ENCODE results near the gene S100A12.
"Not testable (repeated sequence)": the region's sequence is repeated elsewhere in the genome, so short reads cannot be mapped to it uniquely, and the experiment has no call there.

S100A12 gene

GRCh38 chr1:153375511-153375910 lies at the start of gene S100A12:
S100A12 (minus strand) TSS chr1:153375621; CDS start chr1:153374592, 1,029 bp downstream.
- no peak for DNase-seq (ENCODE audit: low read depth in 3 of 3)

- DNase-seq (ENCODE audit: low read depth in 3 of 3) = peak; percentile 28 to 66 (median 29)
These were observed 47.1 kb upstream of the S100A12 start for GRCh38 chr1:153422450-153423068.

DNA sequence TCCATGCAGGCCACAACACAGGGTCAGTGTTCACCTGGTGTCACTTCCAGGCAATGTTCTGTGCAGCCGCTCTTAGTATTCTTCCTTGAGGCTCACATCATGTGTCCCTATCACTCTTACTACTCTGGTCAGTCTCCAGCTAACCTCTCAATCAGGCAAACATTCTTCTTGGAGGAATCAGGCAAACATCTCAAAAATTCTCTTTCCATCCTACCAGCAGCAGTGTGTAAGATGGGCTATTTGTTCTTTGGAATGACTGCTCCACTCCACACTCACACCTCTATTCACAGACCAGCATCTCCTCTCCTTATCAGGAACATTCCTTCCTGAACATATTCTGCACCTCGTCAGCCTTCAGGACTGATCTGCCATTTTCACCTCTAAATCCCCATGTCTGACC lies 44.9 kb upstream of the S100A12 start:
- DNase-seq (ENCODE audit: low read depth in 3 of 3) = no peak

DNA sequence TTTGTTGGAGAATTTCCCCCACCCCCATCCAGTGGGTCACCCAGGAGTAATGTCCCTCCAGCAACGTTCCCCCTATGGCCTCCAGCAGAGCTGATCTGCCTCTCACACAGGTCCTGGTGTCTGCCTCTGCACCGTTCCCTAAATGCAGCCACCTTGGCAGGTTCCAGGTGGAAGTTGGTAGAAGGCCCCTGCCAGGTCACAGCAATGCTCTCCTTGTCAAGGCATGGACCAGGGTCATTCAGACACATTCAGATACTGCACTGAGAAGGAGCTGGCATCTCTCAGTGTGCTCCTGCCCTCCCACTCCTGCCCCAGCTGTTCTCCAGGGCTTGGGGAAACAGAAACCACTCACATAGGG lies 44.0 kb upstream of the S100A12 start:
- not testable (repeated sequence) for DNase-seq (ENCODE audit: low read depth in 3 of 3)

GRCh38 chr1:153418758-153419435 lies 43.5 kb upstream of the S100A12 start:
- not testable (repeated sequence) for DNase-seq (ENCODE audit: low read depth in 3 of 3)

DNA sequence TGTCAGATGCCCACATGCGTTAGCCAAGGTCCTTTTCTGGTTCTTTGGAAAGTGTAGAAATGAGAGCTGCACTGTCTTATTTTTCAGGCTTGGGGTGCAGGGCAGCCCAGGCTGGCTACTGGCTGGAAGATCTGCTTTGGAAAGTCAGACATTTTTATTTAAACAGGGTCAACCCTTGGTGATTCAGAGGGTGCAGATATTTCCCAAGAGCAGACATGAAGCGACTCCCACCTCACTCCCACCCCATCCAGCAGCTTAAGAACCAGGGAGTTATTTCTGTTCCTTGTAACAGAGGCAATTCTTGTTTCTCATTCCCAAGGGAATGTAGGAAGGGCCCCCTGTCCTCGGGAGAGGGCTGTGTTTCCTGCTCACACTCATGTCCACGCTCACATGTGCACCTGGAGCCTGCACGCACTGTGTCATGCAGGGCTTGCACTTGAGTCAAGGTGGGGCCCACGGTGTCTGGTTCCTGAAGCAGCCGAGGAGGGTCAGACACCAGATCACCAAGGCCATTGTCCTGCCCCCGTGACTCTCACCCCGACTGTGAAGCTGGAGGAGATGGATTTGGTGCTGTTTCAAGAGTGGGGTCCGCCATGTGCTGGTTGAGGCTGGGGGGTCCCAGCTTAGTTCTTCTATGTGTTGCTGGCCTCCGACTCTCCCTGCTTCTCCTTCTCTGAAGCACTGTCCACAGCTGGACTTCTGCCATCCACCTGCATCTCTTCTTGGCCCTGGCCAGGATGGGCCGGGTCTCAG lies 41.9 kb upstream of the S100A12 start:
- no peak for DNase-seq (ENCODE audit: low read depth in 3 of 3)

DNA sequence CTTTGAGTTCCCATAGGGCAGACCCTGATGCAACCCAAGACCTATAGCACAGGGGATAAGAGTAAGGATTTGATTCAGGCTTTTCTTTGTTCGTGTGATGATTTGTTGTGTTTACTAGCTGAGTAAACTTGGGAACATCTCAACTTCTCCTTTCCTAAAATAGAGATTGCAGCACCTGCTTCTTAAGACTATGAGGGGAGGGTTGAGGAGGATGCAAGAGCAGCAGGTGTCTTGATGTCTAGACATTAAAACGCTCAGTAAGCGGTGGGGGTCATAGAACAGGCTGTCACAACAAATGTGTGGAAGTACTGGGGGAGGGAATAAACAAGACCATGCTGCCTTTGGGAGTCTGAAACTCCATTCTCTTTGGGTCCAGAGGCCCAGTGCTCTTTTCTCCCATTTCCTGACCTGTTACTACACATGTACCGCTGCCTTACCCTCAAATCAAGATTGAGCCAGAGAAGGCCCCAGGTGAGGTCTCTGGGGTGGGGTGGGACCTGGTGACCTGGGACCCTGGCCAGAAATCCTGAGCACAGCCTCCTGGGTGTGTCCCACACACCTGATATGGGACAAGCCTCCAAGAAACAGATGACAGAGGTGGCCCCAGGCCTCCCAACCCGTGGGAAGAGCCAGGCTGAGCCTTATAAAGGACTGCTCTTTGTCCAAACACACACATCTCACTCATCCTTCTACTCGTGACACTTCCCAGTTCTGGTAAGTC lies 40.6 kb upstream of the S100A12 start, which contains the start of gene S100A7A:
TSS of gene S100A7A (plus strand) at position 671 of the 721 bp plus-strand sequence. CDS start 1,563 bp downstream, outside the sequence.
- no peak for DNase-seq (ENCODE audit: low read depth in 3 of 3)

- DNase-seq (ENCODE audit: low read depth in 3 of 3) = not testable (repeated sequence)
These were observed 38.5 kb upstream of the S100A12 start for GRCh38 chr1:153413961-153414360.

- DNase-seq (ENCODE audit: low read depth in 3 of 3) = not testable (repeated sequence)
These were observed 31.9 kb upstream of the S100A12 start for GRCh38 chr1:153407274-153407673.

GRCh38 chr1:153405825-153406599 lies 30.6 kb upstream of the S100A12 start:
- not testable (repeated sequence) for DNase-seq (ENCODE audit: low read depth in 3 of 3)

DNA sequence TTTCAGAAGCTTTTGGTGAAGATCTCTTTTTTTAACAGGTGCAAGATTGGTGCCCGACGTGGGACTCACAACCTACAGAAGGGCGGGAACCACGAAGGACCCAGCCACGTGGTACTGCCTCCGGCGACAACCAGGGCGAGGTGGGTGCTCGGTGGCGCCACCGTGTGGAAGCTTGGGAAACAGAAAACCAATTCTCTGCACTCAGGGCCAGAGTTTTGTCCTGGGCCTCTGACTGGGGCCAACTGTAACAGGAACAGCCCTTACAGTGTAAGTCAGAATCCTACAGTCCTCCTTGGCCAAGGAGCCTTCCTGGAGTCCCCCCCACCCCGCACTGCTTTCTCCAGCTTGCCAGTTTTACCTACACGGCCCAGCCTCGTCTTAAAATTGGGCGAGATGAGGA lies 29.3 kb upstream of the S100A12 start:
- peak; percentile 22 to 64 (median 33) for DNase-seq (ENCODE audit: low read depth in 3 of 3)

DNA sequence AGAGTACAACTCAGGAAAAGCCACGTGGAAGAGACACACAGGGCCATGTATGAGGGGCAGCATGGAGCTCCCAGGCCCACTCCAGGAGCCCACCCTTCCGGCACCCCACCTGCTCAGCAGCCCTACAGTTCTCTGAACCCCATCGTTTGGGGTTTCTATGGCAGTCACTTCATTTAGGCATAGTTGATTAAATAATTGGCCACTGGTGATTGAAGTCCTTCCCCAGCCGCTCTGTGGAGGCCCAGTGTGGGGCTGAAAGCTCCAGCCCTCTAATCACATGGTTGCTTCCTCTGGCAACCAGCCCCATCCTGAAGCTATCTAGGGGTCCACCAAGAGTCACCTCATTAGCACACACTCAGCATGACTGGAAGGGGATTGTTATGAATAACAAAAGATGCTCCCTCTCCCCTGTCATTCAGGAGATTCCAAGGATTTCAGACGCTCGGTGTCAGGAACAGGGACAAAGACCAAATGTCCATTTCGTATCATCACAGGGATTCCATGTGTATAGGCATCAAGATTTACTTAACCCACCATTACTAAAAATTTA lies 28.7 kb upstream of the S100A12 start:
- DNase-seq (ENCODE audit: low read depth in 3 of 3) = no peak

DNA sequence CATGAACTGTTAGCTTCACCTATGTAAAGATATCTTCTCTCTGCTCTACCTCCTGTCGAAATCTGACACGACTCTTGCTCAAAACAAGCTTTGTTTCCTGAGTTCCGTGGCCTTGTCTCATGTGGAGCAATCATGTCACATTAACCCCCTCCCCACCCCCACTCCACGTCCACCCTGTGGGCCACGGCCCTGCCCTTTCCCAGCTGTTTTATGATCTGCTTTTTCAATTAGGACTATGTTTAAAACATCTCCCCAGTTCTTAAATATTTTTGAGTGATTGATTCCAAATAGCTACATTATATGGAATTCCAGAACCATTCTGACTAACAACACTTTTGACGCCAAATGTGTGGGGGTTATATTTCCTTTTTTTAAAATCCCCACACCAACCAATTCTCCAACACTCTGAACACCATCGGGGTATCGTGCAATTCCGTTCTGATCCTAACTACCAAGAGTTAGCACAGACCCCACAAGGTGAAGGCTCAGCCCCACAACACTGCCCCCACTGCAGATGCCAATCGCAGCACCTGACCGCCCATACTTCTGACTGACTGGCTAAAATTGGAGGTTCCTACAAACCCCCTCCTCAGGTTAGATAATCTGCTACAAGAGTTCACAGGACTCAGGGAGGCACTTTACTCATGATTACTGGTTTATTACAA lies 28.1 kb upstream of the S100A12 start:
- DNase-seq (ENCODE audit: low read depth in 3 of 3) = no peak

DNA sequence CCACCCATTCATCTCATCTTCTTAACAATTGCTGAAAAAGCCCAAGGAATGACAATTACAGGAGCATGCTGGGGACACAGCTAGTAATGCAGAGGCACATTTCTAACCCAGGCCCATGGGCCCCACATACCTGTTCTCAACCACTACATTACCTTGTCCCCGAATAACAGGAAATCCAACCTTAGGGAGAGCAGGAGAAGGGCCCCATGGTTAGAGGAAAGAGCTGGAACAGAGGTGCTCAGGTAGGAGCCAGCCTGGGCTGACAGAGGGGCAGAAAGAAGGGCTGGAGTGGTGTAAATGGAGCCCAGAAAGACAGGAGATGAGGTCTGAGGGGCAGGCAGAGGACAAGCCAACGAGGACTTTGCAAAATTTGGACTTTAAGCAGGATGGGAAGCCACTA lies 26.8 kb upstream of the S100A12 start:
- no peak for DNase-seq (ENCODE audit: low read depth in 3 of 3)

GRCh38 chr1:153401461-153401860 lies 26.0 kb upstream of the S100A12 start:
- DNase-seq (ENCODE audit: low read depth in 3 of 3) = no peak

DNA sequence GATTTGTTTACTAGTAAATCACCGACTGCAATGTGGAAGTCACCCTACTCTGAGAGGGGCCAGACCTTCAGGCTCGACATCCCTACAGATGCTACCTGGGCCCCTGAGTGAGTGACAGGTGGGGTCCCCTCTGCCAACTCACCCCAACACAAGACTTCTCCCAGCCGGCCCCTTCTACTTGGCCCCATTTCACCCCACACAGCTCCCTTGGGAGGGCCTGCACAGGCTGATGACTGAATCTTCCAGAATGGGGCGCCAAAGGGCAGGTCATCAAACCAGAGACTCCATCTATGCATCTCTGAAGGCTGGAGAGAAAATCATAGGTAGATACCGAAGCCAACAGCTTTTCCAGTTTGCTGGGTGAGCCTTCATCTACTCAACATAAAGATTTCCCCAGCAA lies 24.8 kb upstream of the S100A12 start:
- DNase-seq (ENCODE audit: low read depth in 3 of 3) = no peak

- no peak for DNase-seq (ENCODE audit: low read depth in 3 of 3)
These were observed 24.1 kb upstream of the S100A12 start for GRCh38 chr1:153399401-153400055.

GRCh38 chr1:153397924-153398651 lies 22.7 kb upstream of the S100A12 start:
- no peak for DNase-seq (ENCODE audit: low read depth in 3 of 3)

Data from stimulated activated CD4-positive, alpha-beta T cell treated with anti-CD3 and anti-CD28 coated beads, TNF-alpha, amount 100 ng/mL, for 24 hours (primary cell).